HG03565 (cell line): ENCODE results near the gene SCIN.
"Not testable (repeated sequence)": the region's sequence is repeated elsewhere in the genome, so short reads cannot be mapped to it uniquely, and the experiment has no call there.

Source experiments
- ATAC-seq: cut with Tn5 transposase; IDR thresholded peaks from one replicate; pipeline ENCODE4 v1.9.1; 2021; ENCODE audit warnings: mild to moderate bottlenecking, moderate library complexity; ENCODE audit not compliant: unreplicated experiment

Gene SCIN

GRCh38 chr7:12645212-12645611 is 74.7 kb downstream of the SCIN start:
- ATAC-seq: not testable (repeated sequence)

- no peak for ATAC-seq
These were observed 75.6 kb downstream of the SCIN start for GRCh38 chr7:12646139-12646538.

- no peak for ATAC-seq
These were observed 77.1 kb downstream of the SCIN start for GRCh38 chr7:12647364-12648219.

- no peak for ATAC-seq
These were observed 78.3 kb downstream of the SCIN start for GRCh38 chr7:12648704-12649261.

GRCh38 chr7:12649348-12649747 is 78.8 kb downstream of the SCIN start:
- no peak for ATAC-seq

GRCh38 chr7:12650080-12650479 is 79.6 kb downstream of the SCIN start:
- ATAC-seq: no peak

GRCh38 chr7:12653110-12653509 is 82.6 kb downstream of the SCIN start:
- ATAC-seq: no peak

GRCh38 chr7:12653518-12653917 is 83.0 kb downstream of the SCIN start:
- ATAC-seq: no peak

- no peak for ATAC-seq
These were observed 84.6 kb downstream of the SCIN start for GRCh38 chr7:12655161-12655560.

- not testable (repeated sequence) for ATAC-seq
These were observed 89.9 kb downstream of the SCIN start for GRCh38 chr7:12660423-12660822.

- not testable (repeated sequence) for ATAC-seq
These were observed 90.5 kb downstream of the SCIN start for GRCh38 chr7:12660986-12661385.

GRCh38 chr7:12661581-12661980 is 91.1 kb downstream of the SCIN start:
- ATAC-seq: no peak

GRCh38 chr7:12670000-12670729 is 99.6 kb downstream of the SCIN start:
- no peak for ATAC-seq

- no peak for ATAC-seq
These were observed 100.4 kb downstream of the SCIN start for GRCh38 chr7:12670743-12671520.

- not testable (repeated sequence) for ATAC-seq
These were observed 102.9 kb downstream of the SCIN start for GRCh38 chr7:12673436-12673835.

- no peak for ATAC-seq
These were observed 103.5 kb downstream of the SCIN start for GRCh38 chr7:12674053-12674452.

GRCh38 chr7:12674861-12675260 is 104.3 kb downstream of the SCIN start:
- ATAC-seq: no peak

GRCh38 chr7:12683678-12684585 is 113.4 kb downstream of the SCIN start:
- no peak for ATAC-seq

GRCh38 chr7:12684733-12685132 is 114.2 kb downstream of the SCIN start:
- no peak for ATAC-seq

- ATAC-seq: no peak
These were observed 115.0 kb downstream of the SCIN start for GRCh38 chr7:12685550-12685949.
